Activated CD8-positive, alpha-beta memory T cell treated with anti-CD3 and anti-CD28 coated beads for 1 hour (primary cell): ENCODE results near the gene STXBP4.

ENCODE experiments used
- DNase-seq, 2 donors: peaks; one replicate each; pipeline ENCODE4 v3.0.0-alpha.2; 2020; ENCODE audit warnings: low read depth in 1 of 2; ENCODE audit errors: extremely low read depth in 1 of 2

The STXBP4 gene

GRCh38 chr17:54968262-54968987, at the start of gene STXBP4, which contains the start of gene COX11:
Gene STXBP4, plus strand, starts transcription at chr17:54968765. Its CDS starts 17,455 bp downstream, at chr17:54986220.
Gene COX11, minus strand, starts transcription at chr17:54968654. Its CDS starts 8 bp downstream, at chr17:54968646.
- DNase-seq, result peak; percentile 76 to 85

- DNase-seq, result no peak
Measured at GRCh38 chr17:54919425-54919824, 49.1 kb upstream of the STXBP4 start.

GRCh38 chr17:54920819-54921218, 47.7 kb upstream of the STXBP4 start:
- DNase-seq, result no peak

- no peak for DNase-seq
Measured at GRCh38 chr17:54924405-54924804, 44.2 kb upstream of the STXBP4 start.

- DNase-seq, result no peak
Measured at GRCh38 chr17:54927525-54927924, 41.0 kb upstream of the STXBP4 start.

GRCh38 chr17:54932711-54933110, 35.9 kb upstream of the STXBP4 start:
- DNase-seq, result no peak

- no peak for DNase-seq
Measured at GRCh38 chr17:54933921-54934320, 34.6 kb upstream of the STXBP4 start.

GRCh38 chr17:54935471-54935870, 33.1 kb upstream of the STXBP4 start:
- DNase-seq, result no peak

- DNase-seq, result no peak
Measured at GRCh38 chr17:54937018-54937417, 31.5 kb upstream of the STXBP4 start.

GRCh38 chr17:54937426-54937825, 31.1 kb upstream of the STXBP4 start:
- no peak for DNase-seq

- no peak for DNase-seq
Measured at GRCh38 chr17:54941285-54941684, 27.3 kb upstream of the STXBP4 start.

- DNase-seq, result no peak
Measured at GRCh38 chr17:54944796-54945195, 23.8 kb upstream of the STXBP4 start.

- no peak for DNase-seq
Measured at GRCh38 chr17:54945231-54945630, 23.3 kb upstream of the STXBP4 start.

- DNase-seq, result no peak
Measured at GRCh38 chr17:54945671-54946070, 22.9 kb upstream of the STXBP4 start.

- no peak for DNase-seq
Measured at GRCh38 chr17:54947396-54947795, 21.2 kb upstream of the STXBP4 start.

GRCh38 chr17:54948380-54948779, 20.2 kb upstream of the STXBP4 start:
- DNase-seq, result no peak

- DNase-seq, result no peak
Measured at GRCh38 chr17:54950116-54950515, 18.4 kb upstream of the STXBP4 start.

GRCh38 chr17:54951286-54951685, 17.3 kb upstream of the STXBP4 start:
- DNase-seq, result no peak

- DNase-seq, result no peak
Measured at GRCh38 chr17:54956791-54957190, 11.8 kb upstream of the STXBP4 start.

GRCh38 chr17:54967621-54968261, 824 bp upstream of the STXBP4 start:
- no peak for DNase-seq

- DNase-seq, result no peak
Measured at GRCh38 chr17:54968988-54969332, 395 bp downstream of the STXBP4 start.
